NCI-H1694 treated with DMSO at 0.1 percent for 48 hours (cell line): Measurements from ENCODE around the gene HBA1.
"Not testable (repeated sequence)": the region's sequence is repeated elsewhere in the genome, so short reads cannot be mapped to it uniquely, and the experiment has no call there.

Experiments used
- DNase-seq: peaks from one replicate; lab custom pipeline; 2025; lab: John Stamatoyannopoulos, UW

Gene HBA1

DNA sequence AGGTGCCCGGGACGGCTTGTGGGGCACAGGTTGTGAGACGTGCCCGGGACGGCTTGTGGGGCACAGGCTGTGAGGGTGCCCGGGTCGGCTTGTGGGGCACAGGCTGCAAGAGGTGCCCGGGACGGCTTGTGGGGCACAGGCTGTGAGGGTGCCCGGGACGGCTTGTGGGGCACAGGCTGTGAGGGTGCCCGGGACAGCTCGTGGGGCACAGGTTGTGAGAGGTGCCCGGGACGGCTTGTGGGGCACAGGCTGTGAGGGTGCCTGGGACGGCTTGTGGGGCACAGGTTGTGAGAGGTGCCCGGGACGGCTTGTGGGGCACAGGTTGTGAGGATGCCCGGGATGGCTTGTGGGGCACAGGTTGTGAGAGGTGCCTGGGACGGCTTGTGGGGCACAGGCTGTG is 16.2 kb upstream of the HBA1 start:
- not testable (repeated sequence) for DNase-seq

DNA sequence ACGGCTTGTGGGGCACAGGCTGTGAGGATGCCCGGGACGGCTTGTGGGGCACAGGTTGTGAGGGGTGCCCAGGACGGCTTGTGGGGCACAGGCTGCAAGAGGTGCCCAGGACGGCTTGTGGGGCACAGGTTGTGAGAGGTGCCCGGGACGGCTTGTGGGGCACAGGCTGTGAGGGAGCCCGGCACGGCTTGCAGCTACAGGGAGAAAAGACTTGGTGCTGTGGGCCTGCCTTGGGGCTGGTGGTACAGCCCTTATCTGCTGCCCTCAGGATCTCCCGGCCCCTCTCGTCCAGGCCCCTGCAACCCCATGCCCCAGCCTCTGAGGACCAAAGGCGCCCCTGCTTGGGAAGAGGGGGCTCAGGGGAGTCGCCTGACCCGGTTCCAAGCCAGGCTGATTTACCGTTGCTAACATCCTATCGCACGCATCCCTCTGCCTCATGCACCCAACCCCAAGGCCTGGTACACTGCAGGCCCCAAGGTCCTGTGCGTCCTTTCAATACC is 15.7 kb upstream of the HBA1 start:
- DNase-seq: no peak

DNA sequence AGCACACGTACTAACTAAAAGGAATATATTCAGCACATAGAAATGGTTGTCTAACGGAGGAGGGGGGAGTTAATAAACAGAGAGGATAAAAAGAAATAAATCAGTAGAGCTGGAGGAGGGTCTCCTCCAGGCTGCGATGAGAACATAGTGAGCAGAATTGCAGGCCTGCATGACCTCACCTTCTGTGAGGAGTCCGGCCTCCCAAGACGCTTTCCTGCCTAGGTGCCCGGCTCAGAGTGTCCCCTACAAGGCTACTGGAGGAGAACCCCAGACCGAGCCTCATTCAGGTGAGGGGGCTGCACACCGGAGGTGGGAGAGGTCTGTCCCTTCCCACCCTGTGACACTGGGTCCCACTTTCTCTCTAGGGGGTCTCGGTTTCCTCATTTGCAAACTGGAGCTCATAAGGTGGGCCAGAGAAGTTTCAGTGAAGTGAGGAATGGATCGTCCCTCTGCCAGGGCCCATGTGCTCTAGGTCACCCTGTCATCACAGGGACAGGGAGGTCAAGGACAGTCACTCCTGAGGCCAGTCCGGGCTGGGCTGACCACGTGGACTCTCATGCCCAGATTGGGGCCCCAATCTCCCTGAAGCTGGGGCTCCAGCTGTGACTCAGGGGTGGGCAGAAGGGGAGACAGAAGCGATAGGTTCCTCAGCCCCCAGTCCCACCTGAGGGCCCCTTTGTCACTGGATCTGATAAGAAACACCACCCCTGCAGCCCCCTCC is 14.0 kb upstream of the HBA1 start:
- DNase-seq: no peak

DNA sequence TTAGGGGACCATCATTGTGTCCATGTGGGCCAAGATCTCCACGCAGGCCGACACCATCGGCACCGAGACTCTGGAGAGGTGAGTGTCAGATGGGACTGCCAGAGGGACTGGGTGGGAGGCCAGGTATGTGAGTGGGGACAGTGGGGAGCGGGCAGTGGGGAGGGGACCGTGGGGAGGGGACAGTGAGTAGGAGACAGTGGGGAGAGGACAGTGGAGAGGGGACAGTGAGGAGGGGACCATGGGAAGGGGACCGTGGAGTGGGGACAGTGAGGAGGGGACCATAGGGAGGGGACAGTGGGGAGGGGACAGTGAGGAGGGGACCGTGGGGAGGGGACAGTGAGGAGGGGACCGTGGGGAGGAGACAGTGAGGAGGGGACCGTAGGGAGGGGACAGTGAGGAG is 13.3 kb upstream of the HBA1 start:
- DNase-seq: not testable (repeated sequence)

DNA sequence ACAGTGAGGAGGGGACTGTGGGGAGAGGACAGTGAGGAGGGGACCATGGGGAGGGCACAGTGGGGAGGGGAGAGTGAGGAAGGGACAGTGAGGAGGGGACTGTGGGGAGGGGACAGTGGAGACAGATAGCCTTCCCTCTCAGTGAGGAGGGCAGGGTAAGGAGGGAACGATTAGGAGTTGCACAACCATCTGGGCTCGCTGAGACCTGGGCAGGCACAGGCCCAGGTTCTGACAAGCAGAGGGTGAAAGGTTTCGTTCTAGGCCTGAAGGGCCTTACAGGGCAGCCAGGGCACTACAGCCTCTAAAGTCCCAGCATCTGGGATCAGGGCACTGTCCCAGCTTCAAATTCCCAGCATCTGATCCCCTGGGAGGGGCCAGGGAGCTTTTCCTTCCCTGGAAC is 12.8 kb upstream of the HBA1 start:
- DNase-seq: not testable (repeated sequence)

DNA sequence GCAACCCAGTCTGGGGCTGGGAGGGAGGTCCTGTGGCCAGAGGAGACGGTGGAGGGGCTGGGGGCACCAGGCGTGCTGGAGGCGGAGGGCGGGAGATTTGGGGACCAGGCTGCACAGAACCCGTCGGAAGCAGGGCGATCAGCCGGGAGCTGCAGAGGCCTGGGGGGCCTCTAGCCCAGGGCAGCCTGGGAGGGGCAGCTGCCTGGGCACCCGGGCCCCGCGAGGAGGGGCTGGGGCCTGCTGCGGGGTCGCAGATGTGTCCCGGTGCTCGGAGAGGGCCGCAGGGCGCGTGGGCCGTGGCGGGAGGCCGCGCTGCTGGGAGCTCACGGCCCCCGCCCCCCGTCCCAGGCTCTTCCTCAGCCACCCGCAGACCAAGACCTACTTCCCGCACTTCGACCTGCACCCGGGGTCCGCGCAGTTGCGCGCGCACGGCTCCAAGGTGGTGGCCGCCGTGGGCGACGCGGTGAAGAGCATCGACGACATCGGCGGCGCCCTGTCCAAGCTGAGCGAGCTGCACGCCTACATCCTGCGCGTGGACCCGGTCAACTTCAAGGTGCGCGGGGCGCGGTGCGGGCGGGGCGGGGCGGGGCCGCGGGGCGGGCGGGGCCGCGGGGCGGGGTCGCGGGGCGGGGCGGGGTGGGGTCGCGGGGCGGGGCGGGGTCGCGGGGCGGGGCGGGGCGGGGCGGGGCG is 12.2 kb upstream of the HBA1 start:
- DNase-seq: not testable (repeated sequence)

DNA sequence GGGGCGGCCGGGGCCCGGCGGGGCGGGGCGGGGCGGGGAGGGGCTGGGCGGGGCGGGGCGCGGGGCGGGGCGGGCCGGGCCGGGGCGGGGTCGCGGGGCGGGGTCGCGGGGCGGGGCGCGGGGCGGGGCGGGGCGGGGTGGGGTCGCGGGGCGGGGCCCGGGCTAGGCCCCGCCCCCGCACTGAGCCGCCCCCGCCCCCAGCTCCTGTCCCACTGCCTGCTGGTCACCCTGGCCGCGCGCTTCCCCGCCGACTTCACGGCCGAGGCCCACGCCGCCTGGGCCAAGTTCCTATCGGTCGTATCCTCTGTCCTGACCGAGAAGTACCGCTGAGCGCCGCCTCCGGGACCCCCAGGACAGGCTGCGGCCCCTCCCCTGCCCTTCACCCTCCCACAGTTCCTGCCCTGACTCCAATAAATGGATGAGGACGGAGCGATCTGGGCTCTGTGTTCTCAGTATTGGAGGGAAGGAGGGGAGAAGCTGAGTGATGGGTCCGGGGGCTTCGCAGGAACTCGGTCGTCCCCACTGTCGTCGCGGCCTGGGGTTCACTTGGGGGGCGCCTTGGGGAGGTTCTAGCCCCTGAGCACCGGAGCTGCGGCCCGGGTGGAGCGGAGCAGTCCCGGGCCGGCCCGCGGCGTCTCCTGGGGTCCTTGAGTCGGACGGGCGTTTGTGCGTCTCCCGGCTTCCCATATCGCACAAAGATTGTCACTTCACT is 11.5 kb upstream of the HBA1 start:
- DNase-seq: no peak

DNA sequence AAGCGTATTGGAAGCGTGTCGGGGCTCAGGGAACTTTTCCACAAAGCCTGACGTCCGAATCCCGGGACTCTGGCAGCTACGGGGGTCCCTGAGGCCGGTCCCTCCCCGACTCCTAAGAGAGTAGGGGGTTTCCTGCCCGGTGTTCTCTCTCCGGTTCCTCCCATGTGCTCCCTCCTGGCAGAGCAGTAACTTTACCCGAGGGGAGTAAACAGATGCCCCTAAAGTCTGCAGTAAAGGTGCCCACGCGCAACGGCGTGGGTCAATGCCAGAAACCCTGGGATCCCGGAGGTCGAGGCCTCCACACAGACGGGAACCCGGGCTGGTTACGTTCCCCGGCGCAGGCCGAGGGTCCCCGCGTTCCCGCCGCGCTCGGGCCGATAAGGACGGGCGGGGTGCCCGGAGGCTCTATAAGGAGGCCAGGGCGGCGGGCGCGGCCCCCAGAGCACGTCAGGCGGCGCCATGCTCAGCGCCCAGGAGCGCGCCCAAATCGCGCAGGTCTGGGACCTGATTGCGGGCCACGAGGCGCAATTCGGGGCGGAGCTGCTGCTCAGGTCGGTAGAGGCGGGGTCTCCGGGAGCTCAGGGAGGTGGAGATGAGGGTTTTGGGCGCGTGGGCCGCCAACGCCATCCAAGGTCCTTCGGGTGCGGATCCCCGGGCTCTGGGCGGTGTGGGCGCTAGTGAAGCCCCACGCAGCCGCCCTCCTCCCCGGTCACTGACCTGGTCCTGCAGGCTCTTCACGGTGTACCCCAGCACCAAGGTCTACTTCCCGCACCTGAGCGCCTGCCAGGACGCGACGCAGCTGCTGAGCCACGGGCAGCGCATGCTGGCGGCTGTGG is 10.7 kb upstream of the HBA1 start, which contains the start of gene HBM:
Gene HBM (plus strand): TSS at position 440 of the 836 bp plus-strand sequence. CDS start 20 bp downstream, at position 460.
- no peak for DNase-seq

DNA sequence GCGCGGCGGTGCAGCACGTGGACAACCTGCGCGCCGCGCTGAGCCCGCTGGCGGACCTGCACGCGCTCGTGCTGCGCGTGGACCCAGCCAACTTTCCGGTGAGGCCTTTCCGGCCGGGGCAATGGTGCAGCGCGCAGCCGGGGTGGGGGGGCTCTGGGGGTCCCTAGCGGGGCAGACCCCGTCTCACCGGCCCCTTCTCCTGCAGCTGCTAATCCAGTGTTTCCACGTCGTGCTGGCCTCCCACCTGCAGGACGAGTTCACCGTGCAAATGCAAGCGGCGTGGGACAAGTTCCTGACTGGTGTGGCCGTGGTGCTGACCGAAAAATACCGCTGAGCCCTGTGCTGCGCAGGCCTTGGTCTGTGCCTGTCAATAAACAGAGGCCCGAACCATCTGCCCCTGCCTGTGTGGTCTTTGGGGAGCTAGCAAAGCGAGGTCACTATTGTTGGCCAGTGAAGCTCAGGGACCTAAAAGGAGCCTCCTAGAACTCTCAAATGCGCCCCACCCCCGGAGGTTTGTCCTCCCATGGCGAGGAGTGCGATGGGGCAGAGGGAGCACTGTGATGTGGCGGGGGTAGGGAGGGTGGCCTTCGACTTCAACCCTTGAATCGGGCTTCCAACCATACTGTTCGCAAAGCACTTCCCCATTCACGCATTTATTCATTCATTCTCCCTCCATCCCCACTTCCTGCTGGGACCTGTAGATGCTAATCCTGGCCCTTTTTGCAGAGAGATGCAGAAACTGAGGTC is 9.9 kb upstream of the HBA1 start:
- DNase-seq: no peak

DNA sequence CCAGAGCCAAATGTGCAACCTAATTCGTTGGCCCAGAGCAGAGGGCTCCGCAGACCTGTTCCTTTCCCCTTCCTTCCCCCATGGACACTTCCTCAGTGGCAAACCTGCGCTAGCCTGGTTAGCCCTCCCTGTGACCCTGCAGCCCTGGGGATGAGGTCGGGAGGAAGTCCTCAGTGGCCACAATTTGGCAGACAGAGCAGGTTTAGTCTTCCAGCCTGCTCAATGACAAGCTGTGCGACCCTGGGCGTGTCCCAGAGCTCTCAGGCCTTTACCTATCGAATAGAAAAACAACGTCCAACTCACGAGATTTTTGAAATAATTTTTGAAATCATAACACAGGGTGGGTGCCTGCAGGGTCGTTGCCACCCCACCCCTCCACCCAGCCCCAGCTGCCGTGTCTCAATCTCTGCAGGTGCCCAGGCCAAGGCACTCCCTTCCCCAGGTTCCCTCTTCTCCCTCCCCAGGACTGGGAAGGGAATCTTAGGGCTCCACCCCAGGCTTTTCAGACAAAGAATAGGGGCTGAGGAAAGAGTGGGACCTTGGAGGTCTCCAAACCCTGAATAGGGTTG is 9.3 kb upstream of the HBA1 start:
- no peak for DNase-seq

DNA sequence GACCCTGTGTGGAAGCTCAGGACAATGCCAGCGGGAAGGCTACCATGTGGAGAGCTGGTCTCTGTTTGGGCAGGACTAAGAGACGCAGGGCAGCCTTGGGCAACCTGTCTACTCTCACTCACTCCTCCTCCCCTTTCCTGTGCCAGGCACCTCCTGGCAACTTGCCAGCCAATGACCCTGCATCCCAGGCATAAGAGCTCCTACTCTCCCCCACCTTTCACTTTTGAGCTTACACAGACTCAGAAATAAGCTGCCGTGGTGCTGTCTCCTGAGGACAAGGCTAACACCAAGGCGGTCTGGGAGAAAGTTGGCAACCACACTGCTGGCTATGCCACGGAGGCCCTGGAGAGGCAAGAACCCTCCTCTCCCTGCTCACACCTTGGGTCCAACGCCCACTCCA is 8.1 kb upstream of the HBA1 start:
- DNase-seq: no peak

DNA sequence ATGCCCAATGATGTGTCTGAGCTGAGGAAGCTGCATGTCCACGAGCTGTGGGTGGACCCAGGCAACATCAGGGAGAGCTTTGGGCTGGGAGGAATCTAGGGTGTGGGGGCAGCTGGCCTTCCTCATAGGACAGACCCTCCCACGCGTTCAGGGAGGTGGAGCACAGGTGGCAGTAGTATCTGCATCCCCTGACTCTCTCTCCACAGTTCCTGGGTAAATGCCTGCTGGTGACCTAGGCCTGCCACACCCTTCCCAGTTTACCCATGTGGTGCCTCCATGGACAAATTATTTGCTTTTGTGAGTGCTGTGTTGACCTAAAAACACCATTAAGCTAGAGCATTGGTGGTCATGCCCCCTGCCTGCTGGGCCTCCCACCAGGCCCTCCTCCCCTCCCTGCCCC is 7.5 kb upstream of the HBA1 start:
- DNase-seq: no peak

DNA sequence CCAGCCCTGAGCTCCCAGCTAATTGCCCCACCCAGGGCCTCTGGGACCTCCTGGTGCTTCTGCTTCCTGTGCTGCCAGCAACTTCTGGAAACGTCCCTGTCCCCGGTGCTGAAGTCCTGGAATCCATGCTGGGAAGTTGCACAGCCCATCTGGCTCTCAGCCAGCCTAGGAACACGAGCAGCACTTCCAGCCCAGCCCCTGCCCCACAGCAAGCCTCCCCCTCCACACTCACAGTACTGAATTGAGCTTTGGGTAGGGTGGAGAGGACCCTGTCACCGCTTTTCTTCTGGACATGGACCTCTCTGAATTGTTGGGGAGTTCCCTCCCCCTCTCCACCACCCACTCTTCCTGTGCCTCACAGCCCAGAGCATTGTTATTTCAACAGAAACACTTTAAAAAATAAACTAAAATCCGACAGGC is 6.4 kb upstream of the HBA1 start:
- DNase-seq: not testable (repeated sequence)

DNA sequence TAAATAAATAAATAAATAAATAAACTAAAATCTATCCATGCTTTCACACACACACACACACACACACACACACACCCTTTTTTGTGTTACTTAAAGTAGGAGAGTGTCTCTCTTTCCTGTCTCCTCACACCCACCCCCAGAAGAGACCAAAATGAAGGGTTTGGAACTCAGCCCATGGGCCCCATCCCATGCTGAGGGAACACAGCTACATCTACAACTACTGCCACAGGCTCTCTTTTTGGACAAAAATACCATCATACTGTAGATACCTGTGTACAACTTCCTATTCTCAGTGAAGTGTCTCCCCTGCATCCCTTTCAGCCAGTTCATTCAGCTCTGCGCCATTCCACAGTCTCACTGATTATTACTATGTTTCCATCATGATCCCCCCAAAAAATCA is 5.7 kb upstream of the HBA1 start:
- DNase-seq: no peak

DNA sequence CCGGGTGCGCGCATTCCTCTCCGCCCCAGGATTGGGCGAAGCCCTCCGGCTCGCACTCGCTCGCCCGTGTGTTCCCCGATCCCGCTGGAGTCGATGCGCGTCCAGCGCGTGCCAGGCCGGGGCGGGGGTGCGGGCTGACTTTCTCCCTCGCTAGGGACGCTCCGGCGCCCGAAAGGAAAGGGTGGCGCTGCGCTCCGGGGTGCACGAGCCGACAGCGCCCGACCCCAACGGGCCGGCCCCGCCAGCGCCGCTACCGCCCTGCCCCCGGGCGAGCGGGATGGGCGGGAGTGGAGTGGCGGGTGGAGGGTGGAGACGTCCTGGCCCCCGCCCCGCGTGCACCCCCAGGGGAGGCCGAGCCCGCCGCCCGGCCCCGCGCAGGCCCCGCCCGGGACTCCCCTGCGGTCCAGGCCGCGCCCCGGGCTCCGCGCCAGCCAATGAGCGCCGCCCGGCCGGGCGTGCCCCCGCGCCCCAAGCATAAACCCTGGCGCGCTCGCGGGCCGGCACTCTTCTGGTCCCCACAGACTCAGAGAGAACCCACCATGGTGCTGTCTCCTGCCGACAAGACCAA is 4.0 kb upstream of the HBA1 start, which contains the start of gene HBA2:
Gene HBA2 (plus strand): TSS at position 503 of the 568 bp plus-strand sequence. CDS start 37 bp downstream, at position 540.
- not testable (repeated sequence) for DNase-seq

DNA sequence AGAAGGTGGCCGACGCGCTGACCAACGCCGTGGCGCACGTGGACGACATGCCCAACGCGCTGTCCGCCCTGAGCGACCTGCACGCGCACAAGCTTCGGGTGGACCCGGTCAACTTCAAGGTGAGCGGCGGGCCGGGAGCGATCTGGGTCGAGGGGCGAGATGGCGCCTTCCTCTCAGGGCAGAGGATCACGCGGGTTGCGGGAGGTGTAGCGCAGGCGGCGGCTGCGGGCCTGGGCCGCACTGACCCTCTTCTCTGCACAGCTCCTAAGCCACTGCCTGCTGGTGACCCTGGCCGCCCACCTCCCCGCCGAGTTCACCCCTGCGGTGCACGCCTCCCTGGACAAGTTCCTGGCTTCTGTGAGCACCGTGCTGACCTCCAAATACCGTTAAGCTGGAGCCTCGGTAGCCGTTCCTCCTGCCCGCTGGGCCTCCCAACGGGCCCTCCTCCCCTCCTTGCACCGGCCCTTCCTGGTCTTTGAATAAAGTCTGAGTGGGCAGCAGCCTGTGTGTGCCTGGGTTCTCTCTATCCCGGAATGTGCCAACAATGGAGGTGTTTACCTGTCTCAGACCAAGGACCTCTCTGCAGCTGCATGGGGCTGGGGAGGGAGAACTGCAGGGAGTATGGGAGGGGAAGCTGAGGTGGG is 3.1 kb upstream of the HBA1 start:
- DNase-seq: not testable (repeated sequence)

DNA sequence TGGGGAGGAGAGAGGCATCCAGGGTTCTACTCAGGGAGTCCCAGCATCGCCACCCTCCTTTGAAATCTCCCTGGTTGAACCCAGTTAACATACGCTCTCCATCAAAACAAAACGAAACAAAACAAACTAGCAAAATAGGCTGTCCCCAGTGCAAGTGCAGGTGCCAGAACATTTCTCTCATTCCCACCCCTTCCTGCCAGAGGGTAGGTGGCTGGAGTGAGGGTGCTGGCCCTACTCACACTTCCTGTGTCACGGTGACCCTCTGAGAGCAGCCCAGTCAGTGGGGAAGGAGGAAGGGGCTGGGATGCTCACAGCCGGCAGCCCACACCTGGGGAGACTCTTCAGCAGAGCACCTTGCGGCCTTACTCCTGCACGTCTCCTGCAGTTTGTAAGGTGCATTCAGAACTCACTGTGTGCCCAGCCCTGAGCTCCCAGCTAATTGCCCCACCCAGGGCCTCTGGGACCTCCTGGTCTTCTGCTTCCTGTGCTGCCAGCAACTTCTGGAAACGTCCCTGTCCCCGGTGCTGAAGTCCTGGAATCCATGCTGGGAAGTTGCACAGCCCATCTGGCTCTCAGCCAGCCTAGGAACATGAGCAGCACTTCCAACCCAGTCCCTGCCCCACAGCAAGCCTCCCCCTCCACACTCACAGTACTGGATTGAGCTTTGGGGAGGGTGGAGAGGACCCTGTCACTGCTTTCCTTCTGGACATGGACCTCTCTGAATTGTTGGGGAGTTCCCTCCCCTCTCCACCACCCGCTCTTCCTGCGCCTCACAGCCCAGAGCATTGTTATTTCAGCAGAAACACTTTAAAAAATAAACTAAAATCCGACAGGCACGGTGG is 2.3 kb upstream of the HBA1 start:
- not testable (repeated sequence) for DNase-seq

DNA sequence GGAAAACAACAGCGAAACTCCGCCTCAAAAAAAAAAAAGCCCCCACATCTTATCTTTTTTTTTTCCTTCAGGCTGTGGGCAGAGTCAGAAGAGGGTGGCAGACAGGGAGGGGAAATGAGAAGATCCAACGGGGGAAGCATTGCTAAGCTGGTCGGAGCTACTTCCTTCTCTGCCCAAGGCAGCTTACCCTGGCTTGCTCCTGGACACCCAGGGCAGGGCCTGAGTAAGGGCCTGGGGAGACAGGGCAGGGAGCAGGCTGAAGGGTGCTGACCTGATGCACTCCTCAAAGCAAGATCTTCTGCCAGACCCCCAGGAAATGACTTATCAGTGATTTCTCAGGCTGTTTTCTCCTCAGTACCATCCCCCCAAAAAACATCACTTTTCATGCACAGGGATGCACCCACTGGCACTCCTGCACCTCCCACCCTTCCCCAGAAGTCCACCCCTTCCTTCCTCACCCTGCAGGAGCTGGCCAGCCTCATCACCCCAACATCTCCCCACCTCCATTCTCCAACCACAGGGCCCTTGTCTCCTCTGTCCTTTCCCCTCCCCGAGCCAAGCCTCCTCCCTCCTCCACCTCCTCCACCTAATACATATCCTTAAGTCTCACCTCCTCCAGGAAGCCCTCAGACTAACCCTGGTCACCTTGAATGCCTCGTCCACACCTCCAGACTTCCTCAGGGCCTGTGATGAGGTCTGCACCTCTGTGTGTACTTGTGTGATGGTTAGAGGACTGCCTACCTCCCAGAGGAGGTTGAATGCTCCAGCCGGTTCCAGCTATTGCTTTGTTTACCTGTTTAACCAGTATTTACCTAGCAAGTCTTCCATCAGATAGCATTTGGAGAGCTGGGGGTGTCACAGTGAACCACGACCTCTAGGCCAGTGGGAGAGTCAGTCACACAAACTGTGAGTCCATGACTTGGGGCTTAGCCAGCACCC is 1.2 kb upstream of the HBA1 start:
- DNase-seq: no peak
